OCI-LY7 (cell line): ENCODE data around the gene KIF13A.

Experiments used
- CTCF ChIP-seq: fragments of 200-600 bp; sonication (generic); conservative IDR thresholded peaks from 2 replicates; pipeline ENCODE4 v1.5.1; 2014; ENCODE audit warnings: mild to moderate bottlenecking, antibody characterized with exemption, low read length, moderate library complexity, mixed read lengths
- EZH2phosphoT487 ChIP-seq: fragments of 200-600 bp; sonication (generic); IDR thresholded peaks from 2 replicates; pipeline ENCODE4 v1.6.1; 2018; ENCODE audit warnings: low read depth, borderline replicate concordance, mild to moderate bottlenecking, mixed run types, antibody characterized with exemption, low read length, moderate library complexity, mixed read lengths

- no peak for TF ChIP-seq CTCF
- no peak for TF ChIP-seq EZH2phosphoT487
Observed at GRCh38 chr6:18036781-18037180, 49.3 kb upstream of the KIF13A start.
